Astrocyte (in vitro differentiated cells and primary cell): ENCODE data around the gene JAKMIP1.

Experiments
- EZH2 ChIP-seq: IDR thresholded peaks from 2 replicates; pipeline ENCODE4 v1.6.1; 2012; ENCODE audit warnings: mild to moderate bottlenecking, low read length, inconsistent platforms; ENCODE audit not compliant: insufficient read depth
- TF ChIP-seq, protein P1 (sequence below): IDR thresholded peaks from 2 replicates; pipeline ENCODE4 v1.5.1; 2011; ENCODE audit warnings: low read depth, mild to moderate bottlenecking, inconsistent platforms, low read length, moderate library complexity; ENCODE audit not compliant: insufficient read depth

- TF ChIP-seq, protein P1, sequence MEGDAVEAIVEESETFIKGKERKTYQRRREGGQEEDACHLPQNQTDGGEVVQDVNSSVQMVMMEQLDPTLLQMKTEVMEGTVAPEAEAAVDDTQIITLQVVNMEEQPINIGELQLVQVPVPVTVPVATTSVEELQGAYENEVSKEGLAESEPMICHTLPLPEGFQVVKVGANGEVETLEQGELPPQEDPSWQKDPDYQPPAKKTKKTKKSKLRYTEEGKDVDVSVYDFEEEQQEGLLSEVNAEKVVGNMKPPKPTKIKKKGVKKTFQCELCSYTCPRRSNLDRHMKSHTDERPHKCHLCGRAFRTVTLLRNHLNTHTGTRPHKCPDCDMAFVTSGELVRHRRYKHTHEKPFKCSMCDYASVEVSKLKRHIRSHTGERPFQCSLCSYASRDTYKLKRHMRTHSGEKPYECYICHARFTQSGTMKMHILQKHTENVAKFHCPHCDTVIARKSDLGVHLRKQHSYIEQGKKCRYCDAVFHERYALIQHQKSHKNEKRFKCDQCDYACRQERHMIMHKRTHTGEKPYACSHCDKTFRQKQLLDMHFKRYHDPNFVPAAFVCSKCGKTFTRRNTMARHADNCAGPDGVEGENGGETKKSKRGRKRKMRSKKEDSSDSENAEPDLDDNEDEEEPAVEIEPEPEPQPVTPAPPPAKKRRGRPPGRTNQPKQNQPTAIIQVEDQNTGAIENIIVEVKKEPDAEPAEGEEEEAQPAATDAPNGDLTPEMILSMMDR = no peak
- no peak for TF ChIP-seq EZH2
Observed at GRCh38 chr4:6055030-6055429, 145.3 kb downstream of the JAKMIP1 start.
